Loucy (cell line): ENCODE measurements around the gene CAB39.

Source experiments
- EZH2phosphoT487 ChIP-seq: fragments of 200-600 bp; IDR thresholded peaks from 2 replicates; pipeline ENCODE4 v1.6.1; 2018; ENCODE audit warnings: antibody characterized with exemption, mild to moderate bottlenecking, moderate library complexity, borderline replicate concordance
- TF ChIP-seq, protein P1 (sequence below): fragments of 200-600 bp; sonication (generic); conservative IDR thresholded peaks from 2 replicates; pipeline ENCODE4 v1.5.1; 2014; ENCODE audit warnings: mild to moderate bottlenecking, antibody characterized with exemption, low read length

DNA sequence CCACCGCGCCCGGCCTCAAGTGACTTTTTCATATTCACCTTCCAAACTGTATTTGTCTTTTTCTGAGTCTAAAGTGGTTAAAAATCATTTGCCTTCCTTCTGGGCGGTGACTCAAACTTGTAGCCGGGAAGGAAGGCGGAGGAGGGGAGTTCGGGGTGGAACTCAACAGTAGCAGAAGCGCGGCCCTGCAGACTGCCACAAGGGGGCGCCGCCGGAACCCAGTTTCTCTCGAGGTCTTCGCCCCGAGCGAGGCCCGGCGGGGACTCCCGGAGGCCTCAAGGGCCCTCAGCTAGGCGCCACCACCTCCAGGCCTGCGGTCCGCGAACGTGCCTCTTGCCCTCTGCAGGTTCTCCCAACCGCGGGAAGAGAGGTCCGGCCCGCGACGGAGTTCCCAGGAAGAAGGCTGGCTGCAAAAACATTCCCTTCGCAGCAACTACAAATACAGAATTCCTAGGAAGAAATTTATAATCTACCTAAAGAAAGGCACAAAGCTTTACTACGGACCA is 135.3 kb downstream of the CAB39 start:
- no peak for TF ChIP-seq EZH2phosphoT487
- TF ChIP-seq, protein P1, sequence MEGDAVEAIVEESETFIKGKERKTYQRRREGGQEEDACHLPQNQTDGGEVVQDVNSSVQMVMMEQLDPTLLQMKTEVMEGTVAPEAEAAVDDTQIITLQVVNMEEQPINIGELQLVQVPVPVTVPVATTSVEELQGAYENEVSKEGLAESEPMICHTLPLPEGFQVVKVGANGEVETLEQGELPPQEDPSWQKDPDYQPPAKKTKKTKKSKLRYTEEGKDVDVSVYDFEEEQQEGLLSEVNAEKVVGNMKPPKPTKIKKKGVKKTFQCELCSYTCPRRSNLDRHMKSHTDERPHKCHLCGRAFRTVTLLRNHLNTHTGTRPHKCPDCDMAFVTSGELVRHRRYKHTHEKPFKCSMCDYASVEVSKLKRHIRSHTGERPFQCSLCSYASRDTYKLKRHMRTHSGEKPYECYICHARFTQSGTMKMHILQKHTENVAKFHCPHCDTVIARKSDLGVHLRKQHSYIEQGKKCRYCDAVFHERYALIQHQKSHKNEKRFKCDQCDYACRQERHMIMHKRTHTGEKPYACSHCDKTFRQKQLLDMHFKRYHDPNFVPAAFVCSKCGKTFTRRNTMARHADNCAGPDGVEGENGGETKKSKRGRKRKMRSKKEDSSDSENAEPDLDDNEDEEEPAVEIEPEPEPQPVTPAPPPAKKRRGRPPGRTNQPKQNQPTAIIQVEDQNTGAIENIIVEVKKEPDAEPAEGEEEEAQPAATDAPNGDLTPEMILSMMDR: peak; percentile 69
